ENCODE results near the gene AZIN2. TPM values are rescaled to one million over a fixed set of nuclear protein-coding genes. Genes with fewer than 3 reads are reported as not detected.

AZIN2 gene
- total RNA-seq, 2 experiments from 2014 or later = 0.98 to 2.1 TPM

- DNase-seq = no peak
- H3K36me3 Mint-ChIP-seq (ENCODE audit: low read depth) = peaks cover 5% of the 10 kb centered on the region
- peaks cover 5% of the 10 kb centered on the region for H3K4me1 Mint-ChIP-seq
- intact Hi-C loops (cut with DNase I, micrococcal nuclease) = no loop called here
- POLR2A ChIA-PET = no interaction called here
- CTCF ChIA-PET = interaction anchor here (0.6 kb wide), 1 partner anchor 260 kb away, joined by 7 read pairs; no protein-coding TSS in a partner anchor
- H3K27me3 Mint-ChIP-seq = no peaks in the 10 kb centered on the region
- ATAC-seq = no peak
- H3K4me3 Mint-ChIP-seq = no peak overlapping the region
- no peak overlapping the region for H3K27ac Mint-ChIP-seq
- no peaks in the 10 kb centered on the region for H3K9me3 Mint-ChIP-seq (ENCODE audit: low read depth)
These were observed 88.5 kb downstream of the AZIN2 start for GRCh38 chr1:33169290-33170055.

Other genes starting within 250 kb of the AZIN2 start
- gene FNDC5, start 210.2 kb upstream of the AZIN2 start, total RNA-seq = not detected
- gene HPCA, start 194.7 kb upstream of the AZIN2 start, total RNA-seq = under 1 TPM in 1 of 2 experiments, not detected in 1; 0.49 TPM
- 1 to 10 TPM; 1.4 to 1.7 TPM for gene TMEM54, start 179.8 kb upstream of the AZIN2 start, total RNA-seq
- 10 to 100 TPM; 22.5 to 23.9 TPM for gene RNF19B, start 116.3 kb upstream of the AZIN2 start, total RNA-seq
- gene AK2, start 44.3 kb upstream of the AZIN2 start, total RNA-seq = 100 to 1,000 TPM; 386 to 464 TPM
- 1 to 10 TPM; 3.6 to 3.7 TPM for gene TRIM62, start 100.9 kb downstream of the AZIN2 start, total RNA-seq
- gene ZNF362, start 175.3 kb downstream of the AZIN2 start, total RNA-seq = 10 to 100 TPM; 10.2 to 11.7 TPM
- not detected for gene A3GALT2, start 239.9 kb downstream of the AZIN2 start, total RNA-seq